Epithelial cell of prostate (primary cell): Measurements from ENCODE around the gene FNTB.
A peak's percentile ranks its signal among the peaks of the same experiment; 100 is the strongest.

Experiments used
- DNase-seq: peaks from one replicate; pipeline ENCODE4 v3.0.0-alpha.2; 2011; ENCODE audit warnings: low read depth, low spot score
- H3K27ac ChIP-seq: fragments of 450-650 bp; 2 replicates; pipeline ENCODE4 v1.5.1; 2017; ENCODE audit warnings: mild to moderate bottlenecking

The FNTB gene, protein sequence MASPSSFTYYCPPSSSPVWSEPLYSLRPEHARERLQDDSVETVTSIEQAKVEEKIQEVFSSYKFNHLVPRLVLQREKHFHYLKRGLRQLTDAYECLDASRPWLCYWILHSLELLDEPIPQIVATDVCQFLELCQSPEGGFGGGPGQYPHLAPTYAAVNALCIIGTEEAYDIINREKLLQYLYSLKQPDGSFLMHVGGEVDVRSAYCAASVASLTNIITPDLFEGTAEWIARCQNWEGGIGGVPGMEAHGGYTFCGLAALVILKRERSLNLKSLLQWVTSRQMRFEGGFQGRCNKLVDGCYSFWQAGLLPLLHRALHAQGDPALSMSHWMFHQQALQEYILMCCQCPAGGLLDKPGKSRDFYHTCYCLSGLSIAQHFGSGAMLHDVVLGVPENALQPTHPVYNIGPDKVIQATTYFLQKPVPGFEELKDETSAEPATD

DNA sequence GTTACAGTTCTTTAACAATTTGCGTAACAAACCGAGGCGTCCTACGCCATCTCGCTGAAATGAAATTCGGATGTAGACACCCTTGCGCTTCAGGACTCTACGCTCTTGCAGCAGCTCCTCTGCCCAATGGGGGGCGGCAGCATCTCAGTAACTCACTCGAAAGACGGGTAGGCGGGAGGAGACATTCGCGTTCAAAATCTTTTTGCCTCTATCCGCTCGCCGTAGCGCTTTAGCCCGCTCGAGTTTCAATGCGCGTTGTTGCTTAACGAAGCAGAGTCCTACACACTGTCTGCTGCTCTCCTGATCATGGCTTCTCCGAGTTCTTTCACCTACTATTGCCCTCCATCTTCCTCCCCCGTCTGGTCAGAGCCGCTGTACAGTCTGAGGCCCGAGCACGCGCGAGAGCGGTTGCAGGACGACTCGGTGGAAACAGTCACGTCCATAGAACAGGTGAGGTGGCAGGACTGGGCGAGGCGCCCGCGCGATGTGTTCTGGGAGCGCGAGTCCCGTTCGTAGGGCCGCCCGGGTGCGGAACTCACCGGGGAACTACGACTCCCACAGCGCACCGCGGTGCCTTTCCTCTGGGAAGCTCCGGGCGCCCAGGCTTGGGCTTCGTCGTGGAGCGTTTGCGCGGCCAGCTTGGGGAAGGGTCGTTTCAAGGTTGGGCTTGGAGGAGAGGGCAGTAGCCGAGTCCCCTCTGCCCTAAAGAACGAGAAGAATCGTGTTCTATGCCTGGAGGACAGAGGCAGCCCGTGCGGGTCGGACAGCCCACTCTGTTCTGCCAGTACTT is at the start of gene FNTB:
TSS of gene FNTB (plus strand) at position 248 of the 790 bp plus-strand sequence. CDS start at position 307, 59 bp downstream.
- peak; percentile 87 for DNase-seq

DNA sequence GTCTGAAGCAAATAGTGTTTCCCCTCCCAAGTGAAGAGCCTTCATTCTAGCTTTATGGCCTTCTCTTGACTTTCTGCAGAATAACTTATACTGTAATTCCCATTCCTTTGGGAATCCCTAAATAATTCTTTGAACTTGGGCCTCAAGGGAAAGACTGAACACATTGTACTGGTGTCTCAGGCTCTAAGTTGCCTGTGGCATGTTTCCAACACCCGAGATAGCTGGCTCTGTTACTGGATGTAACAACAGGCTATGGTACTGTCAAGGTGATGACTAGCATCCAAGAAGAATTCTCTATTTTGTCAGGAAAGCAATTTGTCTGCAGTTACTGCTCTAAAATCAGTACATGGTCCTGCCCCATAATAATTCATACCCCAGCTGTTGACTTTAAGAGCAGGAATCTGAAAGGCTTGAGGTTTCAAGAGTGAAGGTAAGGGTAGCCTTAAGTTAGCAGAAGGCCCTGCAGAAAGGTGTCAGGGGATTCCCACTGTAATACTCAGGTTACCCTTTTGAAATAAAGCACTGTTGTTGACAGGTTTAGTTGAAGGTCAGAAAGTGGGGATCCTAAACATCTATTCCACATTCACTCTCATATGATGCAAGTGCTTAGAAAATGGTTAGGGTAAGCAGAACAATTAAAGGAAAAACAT is 49.4 kb upstream of the FNTB start:
- no peak overlapping the region for H3K27ac ChIP-seq
- DNase-seq: no peak

More for the DNA sequence above, at the start of gene FNTB:
- H3K27ac ChIP-seq: peak within 1 kb of the TSS; percentile 75

DNA sequence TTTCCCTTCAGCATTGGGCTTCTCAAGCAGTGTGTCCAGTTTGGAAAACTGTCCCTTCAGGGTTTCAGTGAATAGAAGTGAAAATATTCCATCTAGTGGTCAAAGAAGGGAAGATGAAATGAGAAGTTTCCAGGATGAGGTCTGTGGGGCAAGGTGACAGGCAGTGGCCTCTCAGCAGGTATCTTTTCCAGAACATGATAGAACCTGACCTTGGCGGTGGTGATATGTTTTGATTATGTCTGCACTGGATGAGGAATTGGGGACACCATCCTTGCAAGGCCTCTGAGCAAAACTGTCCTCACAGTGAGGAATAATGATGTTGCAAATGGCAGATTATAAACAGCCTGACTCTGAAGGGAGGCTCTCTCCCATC is 48.9 kb upstream of the FNTB start:
- DNase-seq: no peak
- no peak overlapping the region for H3K27ac ChIP-seq

DNA sequence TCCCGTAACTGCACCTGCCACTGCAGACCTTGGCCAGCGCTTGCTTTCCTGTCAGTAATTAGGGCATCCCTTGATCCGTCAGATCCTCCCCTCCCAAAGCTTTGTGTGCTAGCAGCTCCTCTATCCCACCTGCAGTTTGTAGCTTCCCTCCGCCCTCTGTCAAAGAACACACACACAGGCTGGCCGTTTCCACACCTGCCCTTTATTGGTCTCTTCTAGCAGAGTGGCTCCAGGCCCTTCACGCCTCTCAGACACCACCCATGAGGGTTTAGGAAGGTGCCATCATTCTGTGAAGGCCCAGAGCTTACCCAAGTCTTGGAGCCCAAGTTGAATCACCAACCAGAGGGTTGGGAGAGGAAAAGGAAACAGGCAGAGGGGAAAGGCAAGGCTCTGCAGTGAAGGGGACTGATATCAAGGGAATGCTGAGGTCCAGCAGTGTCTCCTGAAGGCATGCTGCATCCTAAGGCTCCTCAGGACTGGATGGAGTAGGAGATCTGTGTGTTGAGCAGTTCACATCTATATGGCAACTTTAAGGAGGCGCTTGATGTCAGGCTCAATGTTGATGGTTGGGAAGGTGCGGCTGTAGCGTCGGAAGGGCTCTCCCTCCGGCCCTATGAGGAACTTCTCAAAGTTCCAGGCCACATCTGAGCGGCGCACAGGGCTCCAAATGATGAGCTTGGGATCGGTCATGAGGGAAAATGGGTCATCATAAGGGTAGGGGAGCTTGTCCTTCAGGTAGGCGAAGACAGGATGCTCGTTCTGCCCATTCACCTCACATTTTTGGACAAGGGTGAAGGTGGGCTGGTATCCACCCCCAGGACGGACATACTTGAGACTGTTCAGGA is 47.5 kb upstream of the FNTB start:
- DNase-seq: no peak
- H3K27ac ChIP-seq: no peak overlapping the region

DNA sequence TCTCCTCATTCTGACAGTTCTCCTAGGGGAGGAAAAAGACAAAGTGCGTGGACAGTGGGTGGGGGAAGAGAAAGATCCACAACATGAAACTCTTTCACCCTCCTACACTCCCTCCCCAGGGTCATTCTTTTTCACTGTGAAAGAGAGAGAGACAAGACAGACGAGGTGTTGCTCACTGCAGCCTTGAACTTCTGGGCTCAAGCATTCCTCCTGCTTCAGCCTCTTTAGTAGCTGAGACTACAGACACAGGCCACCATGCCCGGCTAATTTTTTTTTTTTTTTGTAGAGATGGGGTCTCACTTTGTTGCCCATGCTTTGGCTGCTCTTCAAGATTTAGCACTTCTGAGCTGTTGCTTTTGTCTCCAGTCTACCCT is 46.9 kb upstream of the FNTB start:
- no peak for DNase-seq

DNA sequence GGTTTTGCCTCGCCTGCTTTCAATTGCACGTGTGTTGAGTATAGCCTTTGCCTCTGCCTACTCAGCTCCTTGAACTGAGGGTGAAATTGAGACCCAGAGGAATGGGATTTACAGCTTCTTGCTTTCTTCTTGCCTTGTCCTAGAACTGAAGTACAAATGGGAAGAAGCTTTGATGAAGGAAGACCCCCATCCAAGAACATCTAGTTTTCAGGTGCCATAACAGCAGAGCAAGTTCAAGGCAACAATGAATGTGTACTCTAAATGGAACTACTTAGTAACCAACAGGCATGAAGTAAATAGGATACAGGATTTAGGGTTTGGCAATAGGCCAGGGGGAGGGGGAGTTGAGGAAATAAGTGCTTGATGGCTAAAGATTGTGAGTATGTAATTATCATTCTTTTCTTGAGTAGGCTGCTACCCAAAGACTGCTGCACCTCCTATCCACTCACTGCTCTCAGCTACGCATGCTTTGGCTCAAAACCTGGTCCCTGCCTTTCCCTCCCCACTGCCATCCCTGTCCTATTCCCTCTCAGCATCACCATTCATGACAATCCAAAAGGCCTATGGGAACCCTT is 46.3 kb upstream of the FNTB start:
- DNase-seq: no peak
- H3K27ac ChIP-seq: no peak overlapping the region

More for the DNA sequence above, 46.9 kb upstream of the FNTB start:
- H3K27ac ChIP-seq: no peak overlapping the region

DNA sequence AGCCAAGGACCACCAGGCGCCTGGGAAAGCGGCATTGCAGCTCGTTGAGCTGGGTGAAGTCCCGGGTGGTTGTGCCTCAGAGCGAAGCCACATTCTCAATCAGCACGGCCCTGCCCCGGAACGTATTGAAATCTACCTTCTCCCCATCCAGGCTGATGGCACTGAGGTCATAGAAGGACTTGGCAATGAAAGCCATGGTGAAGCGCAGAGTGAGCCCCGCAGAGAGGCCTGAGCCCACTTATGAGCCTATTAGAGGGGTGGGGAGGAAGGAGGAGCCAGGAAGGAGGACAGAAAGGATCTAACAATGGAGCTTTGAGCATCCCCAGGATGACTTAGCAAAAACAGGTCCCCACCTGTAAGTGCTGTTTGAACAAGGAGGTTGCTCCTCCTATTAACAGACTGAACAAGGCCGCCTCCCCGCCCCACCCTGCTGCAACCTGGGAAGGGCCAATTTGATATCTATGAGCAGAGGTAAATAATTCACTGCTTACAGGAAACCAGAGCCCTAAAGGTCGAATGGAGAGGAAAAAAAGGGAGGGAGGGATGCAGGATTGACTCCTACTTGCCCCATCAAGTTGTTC is 44.1 kb upstream of the FNTB start, which contains the start of gene GPX2:
TSS of gene GPX2 (minus strand) at position 215 of the 581 bp plus-strand sequence. CDS start at position 196, 19 bp downstream.
- H3K27ac ChIP-seq: peak within 1 kb of the TSS; percentile 68
- peak; percentile 82 for DNase-seq

DNA sequence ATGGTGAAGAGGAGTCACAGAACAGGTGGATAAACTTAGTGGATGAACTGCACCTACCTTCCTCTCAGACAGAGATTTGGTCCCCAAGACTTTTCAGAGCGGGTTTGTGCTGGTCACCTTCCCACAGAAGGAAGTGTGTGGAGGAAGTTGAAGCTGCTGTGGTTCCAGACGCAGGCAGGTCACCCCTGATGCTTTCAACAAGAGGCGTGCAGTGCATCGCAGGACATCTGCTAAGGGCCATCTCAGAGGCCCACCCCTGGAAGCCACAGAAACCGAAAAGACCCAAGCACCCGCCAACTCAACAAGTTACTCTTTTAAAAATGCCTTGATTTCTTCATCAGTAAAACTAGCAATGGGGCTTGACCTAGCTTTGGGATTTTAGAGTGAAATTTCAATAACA is 43.1 kb upstream of the FNTB start:
- DNase-seq: no peak
- peak overlapping the region; percentile 68 for H3K27ac ChIP-seq

DNA sequence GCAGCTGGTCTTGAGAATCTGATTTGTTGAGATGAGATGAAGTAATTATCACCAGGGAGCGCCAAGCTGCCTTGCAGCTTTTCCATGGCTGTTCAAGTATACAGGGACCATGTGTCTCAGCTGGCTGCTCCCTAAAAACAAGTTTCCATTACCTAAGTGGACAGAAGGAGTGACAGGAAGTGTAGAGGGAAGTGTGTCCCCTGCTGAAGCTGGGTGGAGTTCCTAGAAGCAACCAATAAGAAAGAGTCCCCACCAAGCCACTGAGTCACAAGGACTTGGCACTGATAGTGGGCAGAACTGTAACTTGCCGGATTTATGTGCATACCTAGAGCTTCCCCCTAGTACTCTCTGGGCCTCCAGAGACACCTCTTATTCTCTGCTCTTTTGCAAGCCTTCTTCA is 42.7 kb upstream of the FNTB start:
- DNase-seq: no peak
- no peak overlapping the region for H3K27ac ChIP-seq

DNA sequence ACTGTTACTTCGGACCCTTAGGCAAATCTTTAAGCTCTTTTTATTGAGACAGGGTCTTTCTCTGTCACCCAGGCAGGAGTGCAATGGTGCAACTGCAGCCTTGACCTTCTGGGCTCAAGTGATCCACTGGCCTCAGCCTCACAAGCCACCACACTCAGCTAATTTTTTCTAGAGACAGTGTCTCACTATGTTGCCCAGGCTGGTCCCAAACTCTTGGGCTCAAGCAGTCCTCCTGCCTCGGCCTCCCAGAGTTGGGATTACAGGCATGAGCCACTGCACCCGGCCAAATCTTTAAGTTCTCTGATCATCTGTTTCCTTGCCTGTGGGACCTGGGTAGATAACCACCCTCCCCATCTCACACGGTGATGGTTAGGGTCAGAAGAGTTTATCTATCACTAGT is 41.8 kb upstream of the FNTB start:
- no peak overlapping the region for H3K27ac ChIP-seq
- no peak for DNase-seq

DNA sequence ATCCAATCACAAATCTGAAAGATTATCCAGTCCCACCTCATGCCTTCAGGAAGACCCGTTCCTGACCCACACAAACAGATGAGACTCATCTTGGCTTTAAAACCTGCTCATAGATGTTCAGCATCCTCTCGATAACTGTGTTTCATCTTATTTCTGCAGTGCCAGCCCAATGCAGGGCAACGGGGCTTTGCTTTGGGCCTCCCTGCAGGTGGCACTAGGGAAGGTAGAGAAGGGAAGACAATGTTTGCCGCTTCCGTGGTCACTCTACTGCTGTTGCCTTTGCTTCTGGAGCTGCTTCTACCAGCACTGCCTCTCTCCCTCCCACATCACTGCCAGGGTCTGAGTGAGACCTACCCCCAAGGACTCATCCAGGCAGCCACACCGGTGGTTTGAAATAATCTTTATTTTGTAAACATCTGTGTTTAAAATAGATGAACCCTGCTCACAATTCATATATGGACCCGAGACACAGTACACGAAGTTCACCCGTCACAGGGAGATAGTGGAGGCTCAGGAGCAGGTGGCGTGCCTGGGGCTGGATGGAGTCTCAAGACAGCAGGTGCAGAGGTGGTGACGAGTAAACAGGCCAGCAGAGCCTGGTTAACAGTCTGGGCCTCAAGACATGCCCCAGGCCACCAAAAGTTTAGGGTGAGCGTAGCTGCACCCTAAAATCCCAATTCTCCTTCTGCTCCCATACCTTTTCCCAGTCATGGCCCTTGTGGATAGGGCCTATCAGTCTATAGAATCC is 41.1 kb upstream of the FNTB start:
- no peak for DNase-seq
- H3K27ac ChIP-seq: no peak overlapping the region

DNA sequence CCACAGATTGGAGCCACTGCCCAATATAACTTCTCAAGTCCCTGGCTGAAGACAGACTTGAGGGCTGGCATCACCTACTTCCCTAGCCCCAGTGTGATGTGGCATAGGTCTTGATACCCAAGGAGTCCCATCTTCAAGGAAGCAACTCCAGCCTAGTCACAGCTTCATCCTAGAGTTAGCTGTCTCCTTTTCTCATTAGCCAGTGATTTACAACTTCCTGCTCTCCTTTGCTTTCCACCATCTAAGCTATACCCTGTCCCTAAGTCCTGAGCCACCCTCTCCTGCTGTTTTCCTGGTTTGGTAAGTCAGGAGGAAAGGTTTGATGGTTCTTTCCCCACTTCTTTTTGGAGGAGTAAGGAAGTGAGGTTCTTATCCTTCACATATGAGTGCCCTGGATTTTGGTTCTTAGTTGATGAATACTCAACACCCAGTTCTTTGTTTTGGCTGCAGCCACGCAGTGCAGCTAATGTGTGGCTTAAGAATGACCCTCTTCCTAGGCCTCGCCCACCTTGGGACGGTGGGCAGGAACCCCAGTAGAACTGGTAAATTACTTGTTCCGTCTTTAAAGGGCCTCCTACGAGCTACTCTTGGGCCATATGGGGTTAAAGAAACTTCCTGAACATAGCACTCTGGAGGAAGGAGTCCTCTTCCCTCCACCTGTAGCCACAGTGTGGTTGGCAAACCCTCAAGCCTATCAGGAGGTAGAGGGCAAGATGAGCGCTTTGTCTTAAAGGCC is 40.2 kb upstream of the FNTB start:
- DNase-seq: no peak
- no peak overlapping the region for H3K27ac ChIP-seq

DNA sequence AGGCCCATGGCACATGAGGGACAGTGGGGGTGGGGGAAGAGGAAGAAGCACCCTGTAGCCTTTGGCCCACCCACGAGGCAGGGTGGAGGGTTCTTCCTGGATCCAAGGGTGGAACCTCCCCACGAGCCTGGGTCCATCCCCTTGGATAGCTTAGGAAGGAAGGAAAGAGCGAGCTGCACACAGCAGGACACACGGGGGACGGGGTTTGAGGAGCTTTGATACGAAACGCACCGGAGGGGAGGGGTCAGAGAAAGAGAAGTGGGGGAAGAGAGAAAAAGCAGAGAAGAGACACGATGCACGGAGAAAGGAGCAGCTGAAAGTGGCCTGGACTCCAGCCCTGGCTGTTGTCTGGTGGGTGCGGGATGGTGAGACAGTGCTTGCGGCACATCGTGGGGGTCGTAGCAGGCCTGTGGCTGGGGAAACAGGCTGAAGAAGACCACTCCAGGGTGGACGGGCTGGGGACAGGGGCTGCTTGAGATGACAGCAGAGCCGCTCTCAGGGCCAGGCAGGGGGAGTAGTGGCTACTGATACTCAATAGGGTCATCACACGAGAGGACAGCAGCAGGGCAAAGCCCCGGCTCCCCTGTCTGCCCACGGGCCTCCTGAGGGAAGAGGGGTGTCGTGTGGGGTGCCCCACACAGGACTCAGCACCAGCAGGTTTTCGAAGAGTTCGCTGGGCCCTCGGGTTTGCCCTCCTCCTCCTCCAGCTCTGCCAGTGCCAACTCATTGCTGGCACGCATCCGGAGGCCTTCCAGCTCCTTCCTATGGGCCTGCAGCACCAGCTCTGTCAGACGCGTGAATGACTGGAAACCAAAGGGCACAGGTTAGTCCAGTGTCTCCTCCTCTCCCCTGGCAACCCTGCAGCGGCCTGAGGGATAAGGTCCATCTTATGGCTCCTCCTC is 38.7 kb upstream of the FNTB start:
- DNase-seq: no peak
- no peak overlapping the region for H3K27ac ChIP-seq

DNA sequence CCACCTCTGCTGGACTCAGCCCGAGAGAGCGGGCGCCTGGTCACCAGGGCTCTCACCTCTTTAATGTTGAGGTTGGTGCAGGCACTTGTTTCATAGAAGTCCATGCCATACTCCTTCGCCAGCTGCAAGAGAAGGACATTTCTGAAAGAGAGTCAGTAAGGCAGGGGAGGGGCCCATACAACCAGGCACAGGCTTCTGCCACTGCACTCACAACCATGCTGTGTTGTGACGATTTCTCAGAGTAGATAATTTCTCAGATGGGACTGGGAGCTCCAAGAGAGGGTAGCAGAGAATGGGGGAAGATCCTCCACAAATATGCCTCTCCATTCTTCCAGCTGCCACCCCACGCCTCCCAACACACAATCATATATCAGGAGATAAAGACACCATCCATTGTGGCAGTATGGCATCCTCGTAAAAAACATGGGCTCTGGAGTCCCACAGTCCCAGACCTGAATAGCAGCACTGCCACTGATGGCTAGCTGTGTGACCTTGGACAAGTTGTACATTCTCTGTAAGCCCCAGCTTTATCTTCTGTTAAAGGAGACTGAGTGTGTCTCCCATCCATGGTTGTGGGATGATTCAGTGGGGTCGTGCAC is 38.0 kb upstream of the FNTB start:
- no peak for DNase-seq
- no peak overlapping the region for H3K27ac ChIP-seq

DNA sequence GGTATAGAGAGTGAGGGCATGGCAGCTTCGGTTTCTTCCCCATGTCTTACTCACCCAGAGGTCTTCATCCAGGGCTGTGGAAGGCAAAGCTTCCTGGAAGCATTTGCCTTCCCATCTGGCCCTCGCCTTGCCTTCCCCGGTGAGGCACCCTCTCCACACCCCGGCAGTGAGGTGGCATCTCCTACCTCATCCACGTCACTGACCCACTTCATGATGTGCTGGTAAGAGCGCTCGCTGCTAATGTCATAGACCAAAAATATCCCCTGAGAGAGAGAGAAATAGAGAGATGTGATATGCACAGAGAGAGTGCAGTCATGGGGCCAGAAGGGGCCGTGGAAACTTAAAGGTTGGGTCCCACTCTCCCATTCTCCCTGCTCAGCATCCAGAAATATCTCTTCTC is 35.8 kb upstream of the FNTB start:
- no peak for DNase-seq

DNA sequence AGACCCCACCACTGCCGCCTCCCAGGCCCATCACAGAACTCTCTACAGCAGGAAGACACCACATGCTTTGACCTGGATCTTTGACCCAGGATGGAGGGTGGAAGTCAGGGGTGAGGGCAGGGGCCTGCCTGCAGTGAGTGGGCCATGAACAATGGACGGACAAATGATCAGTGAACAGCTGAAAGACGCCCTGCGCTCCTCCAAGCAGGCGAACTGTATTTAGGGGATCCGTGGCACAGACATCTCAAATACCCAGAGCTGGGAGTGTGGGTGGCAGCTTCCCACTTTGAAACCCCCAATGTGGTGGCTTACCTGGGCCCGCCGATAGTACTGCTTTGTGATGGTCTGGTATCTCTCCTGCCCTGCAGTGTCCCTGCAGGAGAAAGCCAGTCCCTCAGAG is 35.4 kb upstream of the FNTB start:
- no peak for DNase-seq
- no peak overlapping the region for H3K27ac ChIP-seq

More for the DNA sequence above, 35.8 kb upstream of the FNTB start:
- H3K27ac ChIP-seq: no peak overlapping the region

DNA sequence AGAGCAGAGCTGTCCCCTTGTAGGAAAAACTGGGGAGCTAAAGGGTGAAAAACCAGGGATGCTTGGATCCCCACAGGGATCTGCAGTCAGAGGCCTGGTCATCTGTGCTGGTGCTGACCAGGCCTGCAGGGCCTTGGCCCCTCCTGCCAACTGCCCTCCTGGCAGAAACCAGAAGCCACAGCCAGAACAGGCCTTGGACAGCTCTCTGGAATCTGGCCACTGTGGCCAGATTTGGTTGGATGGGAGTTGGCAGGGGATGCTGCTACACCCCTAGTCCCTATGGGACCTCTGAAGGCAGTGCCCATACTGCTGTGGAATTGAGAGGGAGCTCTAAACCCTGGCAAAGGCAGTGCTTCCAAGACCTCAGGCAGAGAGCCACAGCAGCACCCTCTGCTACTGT is 35.0 kb upstream of the FNTB start:
- no peak overlapping the region for H3K27ac ChIP-seq
- no peak for DNase-seq
